ENCODE data around the gene CPEB2.

CPEB2 gene

GRCh38 chr4:15012017-15012788 lies 9.9 kb downstream of the CPEB2 start:
- ATAC-seq = no peak
- TF ChIP-seq, protein P1, sequence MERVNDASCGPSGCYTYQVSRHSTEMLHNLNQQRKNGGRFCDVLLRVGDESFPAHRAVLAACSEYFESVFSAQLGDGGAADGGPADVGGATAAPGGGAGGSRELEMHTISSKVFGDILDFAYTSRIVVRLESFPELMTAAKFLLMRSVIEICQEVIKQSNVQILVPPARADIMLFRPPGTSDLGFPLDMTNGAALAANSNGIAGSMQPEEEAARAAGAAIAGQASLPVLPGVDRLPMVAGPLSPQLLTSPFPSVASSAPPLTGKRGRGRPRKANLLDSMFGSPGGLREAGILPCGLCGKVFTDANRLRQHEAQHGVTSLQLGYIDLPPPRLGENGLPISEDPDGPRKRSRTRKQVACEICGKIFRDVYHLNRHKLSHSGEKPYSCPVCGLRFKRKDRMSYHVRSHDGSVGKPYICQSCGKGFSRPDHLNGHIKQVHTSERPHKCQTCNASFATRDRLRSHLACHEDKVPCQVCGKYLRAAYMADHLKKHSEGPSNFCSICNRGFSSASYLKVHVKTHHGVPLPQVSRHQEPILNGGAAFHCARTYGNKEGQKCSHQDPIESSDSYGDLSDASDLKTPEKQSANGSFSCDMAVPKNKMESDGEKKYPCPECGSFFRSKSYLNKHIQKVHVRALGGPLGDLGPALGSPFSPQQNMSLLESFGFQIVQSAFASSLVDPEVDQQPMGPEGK (CRISPR knock-in tag; IDR thresholded peaks at IDR 0.05; ENCODE audit: borderline replicate concordance) = no peak
- TF ChIP-seq ZFP30 (CRISPR knock-in tag; IDR thresholded peaks at IDR 0.05) (no peak), CSRNP3 (CRISPR knock-in tag; IDR thresholded peaks at IDR 0.05) (no peak), ZNF565 (CRISPR knock-in tag; conservative IDR thresholded peaks at IDR 0.05; ENCODE audit: low read depth) (no peak), OSR1 (CRISPR knock-in tag; IDR thresholded peaks at IDR 0.05) (no peak), ZFP3 (CRISPR knock-in tag; IDR thresholded peaks at IDR 0.05) (no peak)

DNA sequence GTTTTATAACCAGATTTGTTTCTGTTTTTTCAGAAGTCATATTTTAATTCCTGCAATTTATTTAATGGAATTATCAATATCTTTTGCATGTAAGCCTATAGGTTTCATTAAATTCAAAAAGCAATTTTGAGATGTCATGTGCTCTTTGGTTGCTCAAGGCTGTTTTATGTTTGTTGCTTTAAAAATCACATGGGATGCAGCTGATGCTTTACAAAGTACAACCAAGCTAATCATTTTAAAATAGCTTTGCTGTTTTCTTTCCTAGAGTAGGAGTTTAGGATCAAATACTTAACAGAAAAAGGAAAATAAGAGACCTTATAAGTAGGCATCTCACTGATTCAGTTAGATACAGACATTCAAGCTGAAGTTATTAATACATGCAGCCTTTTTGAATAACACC lies 11.3 kb downstream of the CPEB2 start:
- no peak for ATAC-seq

DNA sequence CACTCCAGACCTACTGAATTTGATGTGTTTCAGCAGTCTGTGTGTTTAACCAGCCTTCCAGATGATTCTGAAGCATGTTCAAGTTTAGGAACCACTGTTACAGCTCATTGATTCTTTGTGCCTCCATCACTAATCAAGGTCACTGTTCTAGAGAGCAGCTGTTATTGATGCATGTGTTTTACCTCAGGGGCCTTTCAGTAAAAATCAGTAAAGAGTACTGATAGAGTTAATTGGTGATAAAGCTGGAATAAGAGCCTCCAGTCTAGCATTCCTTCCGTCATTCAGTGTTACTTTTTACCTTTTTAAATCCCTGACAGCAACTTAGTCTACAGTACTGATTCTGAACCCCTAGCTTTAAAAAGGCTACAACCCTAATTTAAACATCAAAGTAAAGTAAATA lies 12.9 kb downstream of the CPEB2 start:
- no peak for ATAC-seq
- TF ChIP-seq ZC3H10 (CRISPR knock-in tag; IDR thresholded peaks at IDR 0.05) (no peak), RARB (CRISPR knock-in tag; IDR thresholded peaks at IDR 0.05) (no peak), TCF4 (CRISPR knock-in tag; IDR thresholded peaks at IDR 0.05; ENCODE audit: borderline replicate concordance) (peak; percentile 28; the same call in 1 of the 2 replicates), TOX (CRISPR knock-in tag; IDR thresholded peaks at IDR 0.05; ENCODE audit: borderline replicate concordance) (no peak)
- TF ChIP-seq, protein P2, sequence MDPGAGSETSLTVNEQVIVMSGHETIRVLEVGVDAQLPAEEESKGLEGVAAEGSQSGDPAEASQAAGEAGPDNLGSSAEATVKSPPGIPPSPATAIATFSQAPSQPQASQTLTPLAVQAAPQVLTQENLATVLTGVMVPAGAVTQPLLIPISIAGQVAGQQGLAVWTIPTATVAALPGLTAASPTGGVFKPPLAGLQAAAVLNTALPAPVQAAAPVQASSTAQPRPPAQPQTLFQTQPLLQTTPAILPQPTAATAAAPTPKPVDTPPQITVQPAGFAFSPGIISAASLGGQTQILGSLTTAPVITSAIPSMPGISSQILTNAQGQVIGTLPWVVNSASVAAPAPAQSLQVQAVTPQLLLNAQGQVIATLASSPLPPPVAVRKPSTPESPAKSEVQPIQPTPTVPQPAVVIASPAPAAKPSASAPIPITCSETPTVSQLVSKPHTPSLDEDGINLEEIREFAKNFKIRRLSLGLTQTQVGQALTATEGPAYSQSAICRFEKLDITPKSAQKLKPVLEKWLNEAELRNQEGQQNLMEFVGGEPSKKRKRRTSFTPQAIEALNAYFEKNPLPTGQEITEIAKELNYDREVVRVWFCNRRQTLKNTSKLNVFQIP (CRISPR knock-in tag; IDR thresholded peaks at IDR 0.05; ENCODE audit: borderline replicate concordance, low read depth) = no peak

More for the DNA sequence above, 11.3 kb downstream of the CPEB2 start:
- TF ChIP-seq TOX (CRISPR knock-in tag; IDR thresholded peaks at IDR 0.05; ENCODE audit: borderline replicate concordance) (no peak), CSDC2 (CRISPR knock-in tag; IDR thresholded peaks at IDR 0.05) (no peak), TSHZ2 (CRISPR knock-in tag; IDR thresholded peaks at IDR 0.05) (no peak), RARB (CRISPR knock-in tag; IDR thresholded peaks at IDR 0.05) (no peak), ZFP3 (CRISPR knock-in tag; IDR thresholded peaks at IDR 0.05) (no peak), ESRRG (CRISPR knock-in tag; IDR thresholded peaks at IDR 0.05) (no peak), PPARA (CRISPR knock-in tag; IDR thresholded peaks at IDR 0.05; ENCODE audit: borderline replicate concordance) (no peak), ZNF565 (CRISPR knock-in tag; conservative IDR thresholded peaks at IDR 0.05; ENCODE audit: low read depth) (no peak)
- TF ChIP-seq, protein P2 (CRISPR knock-in tag; IDR thresholded peaks at IDR 0.05; ENCODE audit: borderline replicate concordance, low read depth) = no peak
- TF ChIP-seq, protein P1 (CRISPR knock-in tag; IDR thresholded peaks at IDR 0.05; ENCODE audit: borderline replicate concordance) = no peak

Measured in SK-N-SH treated with all-trans-retinoic acid at 6 μM for 48 hours (cell line).